22Rv1 (cell line): Measurements from ENCODE around the gene MYL6.

Source experiments
- ZFX ChIP-seq: fragments of 450-650 bp; IDR thresholded peaks from 2 replicates; pipeline ENCODE4 v1.6.1; 2017; ENCODE audit warnings: antibody characterized with exemption, borderline replicate concordance
- TF ChIP-seq, protein P1 (sequence below): fragments of 450-650 bp; IDR thresholded peaks from 2 replicates; pipeline ENCODE4 v1.5.1; 2017; ENCODE audit warnings: mild to moderate bottlenecking

DNA sequence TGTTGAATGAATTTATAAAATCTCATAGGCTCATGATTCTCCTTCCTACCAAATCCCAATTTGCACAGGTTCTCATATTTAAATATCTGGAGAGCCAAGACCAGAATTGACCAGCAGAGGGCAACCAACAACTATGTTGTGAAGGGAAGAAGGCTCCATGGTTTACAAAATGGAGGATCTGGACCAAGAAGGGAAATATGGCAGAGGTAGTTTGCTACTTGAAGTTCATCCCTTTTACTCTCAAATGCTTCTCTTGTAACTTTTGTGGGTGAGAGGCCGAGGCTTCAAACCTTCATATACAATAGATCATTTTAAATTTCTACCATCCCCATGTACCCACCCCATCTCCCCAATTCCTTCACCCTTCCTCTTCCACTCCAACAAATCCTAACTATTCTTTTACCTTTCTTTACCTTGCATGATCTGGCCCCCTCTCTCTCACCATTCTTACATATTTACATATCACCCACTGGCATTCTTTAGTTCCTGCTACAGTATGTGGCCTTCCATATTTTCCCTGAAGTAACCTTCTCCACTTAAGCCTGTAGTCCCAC lies 34.9 kb downstream of the MYL6 start:
- TF ChIP-seq, protein P1, sequence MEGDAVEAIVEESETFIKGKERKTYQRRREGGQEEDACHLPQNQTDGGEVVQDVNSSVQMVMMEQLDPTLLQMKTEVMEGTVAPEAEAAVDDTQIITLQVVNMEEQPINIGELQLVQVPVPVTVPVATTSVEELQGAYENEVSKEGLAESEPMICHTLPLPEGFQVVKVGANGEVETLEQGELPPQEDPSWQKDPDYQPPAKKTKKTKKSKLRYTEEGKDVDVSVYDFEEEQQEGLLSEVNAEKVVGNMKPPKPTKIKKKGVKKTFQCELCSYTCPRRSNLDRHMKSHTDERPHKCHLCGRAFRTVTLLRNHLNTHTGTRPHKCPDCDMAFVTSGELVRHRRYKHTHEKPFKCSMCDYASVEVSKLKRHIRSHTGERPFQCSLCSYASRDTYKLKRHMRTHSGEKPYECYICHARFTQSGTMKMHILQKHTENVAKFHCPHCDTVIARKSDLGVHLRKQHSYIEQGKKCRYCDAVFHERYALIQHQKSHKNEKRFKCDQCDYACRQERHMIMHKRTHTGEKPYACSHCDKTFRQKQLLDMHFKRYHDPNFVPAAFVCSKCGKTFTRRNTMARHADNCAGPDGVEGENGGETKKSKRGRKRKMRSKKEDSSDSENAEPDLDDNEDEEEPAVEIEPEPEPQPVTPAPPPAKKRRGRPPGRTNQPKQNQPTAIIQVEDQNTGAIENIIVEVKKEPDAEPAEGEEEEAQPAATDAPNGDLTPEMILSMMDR = peak; percentile 95
- TF ChIP-seq ZFX = no peak
